WTC11 (cell line): ENCODE results near the gene PDCD5. TPM values are rescaled to one million over a fixed set of nuclear protein-coding genes. Genes with fewer than 3 reads are reported as not detected.

Experiments used
- ATAC-seq: fragments of 200-7000 bp; cut with Tn5 transposase; 2 replicates; pipeline ENCODE4 v1.10.0; 2021; ENCODE audit warnings: mild to moderate bottlenecking, moderate library complexity
- CTCF ChIA-PET: fragments of 300-600 bp; sonication (Branson Sonifier 250); formaldehyde crosslinking; loops from one replicate; lab custom pipeline; 2021; ENCODE audit warnings: antibody characterized with exemption; lab: Charles Lee
- POLR2A ChIA-PET: fragments of 350-600 bp; sonication (Branson Sonifier 250); formaldehyde crosslinking; loops from one replicate; lab custom pipeline; 2021; ENCODE audit warnings: antibody characterized with exemption; lab: Charles Lee
- DNase-seq: peaks from one replicate; pipeline ENCODE4 v3.0.0; 2021; ENCODE audit warnings: low spot score
- H3K27ac Mint-ChIP-seq: 2 replicates; pipeline ENCODE4 v1.8.0; 2021; ENCODE audit warnings: mixed read lengths
- H3K27me3 Mint-ChIP-seq: 2 replicates; pipeline ENCODE4 v1.8.0; 2021; ENCODE audit warnings: low read depth, mild to moderate bottlenecking, moderate library complexity, mixed read lengths
- H3K36me3 Mint-ChIP-seq: 2 replicates; pipeline ENCODE4 v1.8.0; 2021; ENCODE audit warnings: mixed read lengths
- H3K4me1 Mint-ChIP-seq: 2 replicates; pipeline ENCODE4 v1.8.0; 2022; ENCODE audit warnings: mixed read lengths
- H3K4me3 Mint-ChIP-seq: 2 replicates; pipeline ENCODE4 v1.8.0; 2021; ENCODE audit warnings: mild to moderate bottlenecking, moderate library complexity, mixed read lengths
- H3K9me3 Mint-ChIP-seq: 2 replicates; pipeline ENCODE4 v1.8.0; 2021; ENCODE audit warnings: mixed read lengths
- AR ChIP-seq: fragments of 250-450 bp; sonication (Bioruptor Pico); IDR thresholded peaks from 2 replicates; pipeline ENCODE4 v1.9.0; 2021; ENCODE audit warnings: mild to moderate bottlenecking
- EMX1 ChIP-seq: fragments of 250-450 bp; sonication (Bioruptor Pico); IDR thresholded peaks from 2 replicates; pipeline ENCODE4 v1.8.0; 2021; ENCODE audit warnings: mild to moderate bottlenecking
- ETV6 ChIP-seq: sonication (generic); formaldehyde crosslinking; IDR thresholded peaks from 2 replicates; pipeline ENCODE4 v1.8.1; 2022; ENCODE audit warnings: mild to moderate bottlenecking, missing genetic modification reagents
- FOXP1 ChIP-seq: sonication (generic); formaldehyde crosslinking; IDR thresholded peaks from 2 replicates; pipeline ENCODE4 v1.8.0; 2022; ENCODE audit warnings: missing genetic modification reagents, mild to moderate bottlenecking, moderate library complexity, borderline replicate concordance
- GRHL2 ChIP-seq: fragments of 250-450 bp; sonication (Bioruptor Pico); IDR thresholded peaks from 2 replicates; pipeline ENCODE4 v1.8.0; 2022; ENCODE audit warnings: mild to moderate bottlenecking, moderate library complexity; ENCODE audit not compliant: insufficient replicate concordance, severe bottlenecking
- HMGXB4 ChIP-seq: sonication (generic); formaldehyde crosslinking; IDR thresholded peaks from 2 replicates; pipeline ENCODE4 v1.8.1; 2023; ENCODE audit warnings: mild to moderate bottlenecking, moderate library complexity, missing genetic modification reagents
- NFATC4 ChIP-seq: fragments of 250-450 bp; sonication (Bioruptor Pico); IDR thresholded peaks from 2 replicates; pipeline ENCODE4 v1.9.0; 2021; ENCODE audit warnings: mild to moderate bottlenecking
- TEAD4 ChIP-seq: sonication (generic); formaldehyde crosslinking; IDR thresholded peaks from 2 replicates; pipeline ENCODE4 v1.8.0; 2022; ENCODE audit warnings: mild to moderate bottlenecking, missing genetic modification reagents
- ZBTB43 ChIP-seq: sonication (generic); formaldehyde crosslinking; IDR thresholded peaks from 2 replicates; pipeline ENCODE4 v1.8.1; 2023; ENCODE audit warnings: mild to moderate bottlenecking, missing genetic modification reagents
- ZNF219 ChIP-seq: sonication (generic); formaldehyde crosslinking; IDR thresholded peaks from 2 replicates; pipeline ENCODE4 v1.8.0; 2023; ENCODE audit warnings: missing genetic modification reagents, mild to moderate bottlenecking, borderline replicate concordance
- total RNA-seq: library from RNA; stranded (reverse); gene quantifications from 3 replicates; pipeline ENCODE4 v1.2.3, GENCODE V29; 2021
- TF ChIP-seq, protein P1 (sequence below): fragments of 250-450 bp; sonication (Bioruptor Pico); IDR thresholded peaks from 2 replicates; pipeline ENCODE4 v2.1.2; 2022; ENCODE audit warnings: mild to moderate bottlenecking, moderate library complexity
- TF ChIP-seq, protein P2 (sequence below): fragments of 250-450 bp; sonication (Bioruptor Pico); conservative IDR thresholded peaks from 2 replicates; pipeline ENCODE4 v1.9.0; 2021; ENCODE audit warnings: mild to moderate bottlenecking
- TF ChIP-seq, protein P3 (sequence below): fragments of 250-450 bp; sonication (Bioruptor Pico); IDR thresholded peaks from 2 replicates; pipeline ENCODE4 v1.9.0; 2021; ENCODE audit warnings: moderate library complexity, mild to moderate bottlenecking, inconsistent platforms, borderline replicate concordance
- TF ChIP-seq, protein P4 (sequence below): fragments of 250-450 bp; sonication (Bioruptor Pico); IDR thresholded peaks from 2 replicates; pipeline ENCODE4 v1.9.0; 2021; ENCODE audit warnings: mild to moderate bottlenecking, borderline replicate concordance
- TF ChIP-seq, protein P5 (sequence below): fragments of 200-600 bp; IDR thresholded peaks from 2 replicates; pipeline ENCODE4 v1.8.0; 2022; ENCODE audit warnings: antibody characterized with exemption

The PDCD5 gene
- total RNA-seq, 1 experiment from 2014 or later = 89.5 TPM

DNA sequence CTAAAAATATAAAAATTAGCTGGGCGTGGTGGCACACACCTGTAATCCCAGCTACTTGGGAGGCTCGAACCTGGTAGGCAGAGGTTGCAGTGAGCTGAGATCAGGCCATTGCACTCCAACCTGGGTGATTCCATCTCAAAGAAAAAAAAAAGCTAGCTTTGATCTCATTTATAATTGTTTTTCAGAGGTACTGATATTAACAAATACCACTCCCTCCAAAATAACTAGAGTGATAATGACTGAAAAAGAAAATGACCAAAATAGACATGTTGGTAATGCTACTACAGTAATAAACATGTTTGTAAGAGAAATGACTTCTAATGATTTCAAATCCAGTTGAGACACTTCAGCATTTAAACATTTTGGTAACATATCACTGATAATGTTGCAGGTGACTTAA lies 13.0 kb downstream of the PDCD5 start:
- ChIA-PET CTCF (no interaction called here), POLR2A (interaction anchor here (0.8 kb wide), 1 partner anchor 13 kb away, joined by 3 read pairs; the partner anchor contains the start of gene PDCD5)
- no peak for ATAC-seq
- Mint-ChIP-seq H3K4me1 (peaks cover 15% of the 10 kb centered on the region), H3K9me3 (peaks cover 25% of the 10 kb centered on the region), H3K4me3 (no peak overlapping the region), H3K36me3 (peaks cover 77% of the 10 kb centered on the region), H3K27me3 (no peaks in the 10 kb centered on the region), H3K27ac (no peak overlapping the region)
- TF ChIP-seq GRHL2 (no peak), EMX1 (CRISPR knock-in tag) (no peak), ZNF219 (CRISPR knock-in tag) (no peak), TEAD4 (CRISPR knock-in tag) (no peak)
- TF ChIP-seq, protein P1, sequence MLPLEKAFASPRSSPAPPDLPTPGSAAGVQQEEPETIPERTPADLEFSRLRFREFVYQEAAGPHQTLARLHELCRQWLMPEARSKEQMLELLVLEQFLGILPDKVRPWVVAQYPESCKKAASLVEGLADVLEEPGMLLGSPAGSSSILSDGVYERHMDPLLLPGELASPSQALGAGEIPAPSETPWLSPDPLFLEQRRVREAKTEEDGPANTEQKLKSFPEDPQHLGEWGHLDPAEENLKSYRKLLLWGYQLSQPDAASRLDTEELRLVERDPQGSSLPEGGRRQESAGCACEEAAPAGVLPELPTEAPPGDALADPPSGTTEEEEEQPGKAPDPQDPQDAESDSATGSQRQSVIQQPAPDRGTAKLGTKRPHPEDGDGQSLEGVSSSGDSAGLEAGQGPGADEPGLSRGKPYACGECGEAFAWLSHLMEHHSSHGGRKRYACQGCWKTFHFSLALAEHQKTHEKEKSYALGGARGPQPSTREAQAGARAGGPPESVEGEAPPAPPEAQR (CRISPR knock-in tag) = no peak
- TF ChIP-seq, protein P2, sequence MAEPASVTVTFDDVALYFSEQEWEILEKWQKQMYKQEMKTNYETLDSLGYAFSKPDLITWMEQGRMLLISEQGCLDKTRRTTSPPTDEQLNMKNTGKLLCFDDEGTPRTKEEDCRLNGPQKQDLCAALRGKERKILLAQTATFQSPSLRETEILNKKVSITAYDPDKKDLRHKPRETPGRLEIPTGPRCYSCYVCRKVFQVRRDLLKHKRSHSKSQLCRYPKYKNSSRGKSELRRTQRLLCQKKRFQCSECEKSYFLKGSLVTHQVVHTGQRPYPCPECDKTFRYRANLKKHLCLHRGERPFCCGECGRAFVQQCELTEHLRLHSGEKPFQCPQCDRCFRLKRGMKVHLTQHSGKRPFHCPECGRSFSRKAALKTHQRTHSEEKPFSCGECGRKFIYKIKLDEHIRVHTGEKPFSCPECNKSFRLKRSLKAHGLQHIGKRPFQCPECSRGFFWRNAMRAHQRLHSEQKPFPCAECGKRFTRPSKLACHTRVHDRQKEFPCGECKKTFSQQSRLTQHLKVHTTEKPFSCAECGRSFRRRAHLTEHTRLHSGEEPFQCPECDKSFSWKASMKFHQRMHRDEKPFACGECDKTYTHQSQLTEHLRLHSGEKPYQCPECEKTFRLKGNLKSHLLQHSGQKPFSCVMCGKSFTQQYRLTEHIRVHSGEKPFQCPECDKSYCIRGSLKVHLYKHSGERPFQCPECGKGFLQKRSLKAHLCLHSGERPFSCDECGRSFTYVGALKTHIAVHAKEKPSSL (CRISPR knock-in tag) = no peak
- no peak for DNase-seq

DNA sequence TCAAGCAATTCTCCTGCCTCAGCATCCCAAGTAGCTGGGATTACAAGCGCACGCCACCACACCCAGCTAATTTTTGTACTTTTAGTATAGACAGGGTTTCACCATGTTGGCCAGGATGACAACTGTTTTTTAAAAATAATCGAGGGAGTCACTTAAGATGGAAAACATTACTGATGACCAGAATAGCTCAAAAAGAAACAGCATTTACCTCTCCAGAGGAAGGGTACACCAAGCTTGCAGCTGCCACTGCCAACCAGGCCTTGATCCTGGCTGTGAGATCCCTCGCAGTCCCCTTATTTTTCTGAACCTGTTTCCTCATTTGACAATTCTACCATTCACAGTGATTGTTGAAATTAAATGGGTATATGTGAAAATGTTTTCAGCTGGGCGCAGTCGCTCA lies 14.5 kb downstream of the PDCD5 start:
- no peak overlapping the region for H3K4me3 Mint-ChIP-seq
- no peak for DNase-seq
- CTCF ChIA-PET = interaction anchor here (0.6 kb wide), 1 partner anchor 278 kb away, joined by 5 read pairs; no protein-coding TSS in a partner anchor
- H3K27ac Mint-ChIP-seq = no peak overlapping the region
- H3K9me3 Mint-ChIP-seq = peaks cover 25% of the 10 kb centered on the region
- POLR2A ChIA-PET = no interaction called here
- H3K36me3 Mint-ChIP-seq = peaks cover 80% of the 10 kb centered on the region
- no peaks in the 10 kb centered on the region for H3K27me3 Mint-ChIP-seq
- peaks cover 15% of the 10 kb centered on the region for H3K4me1 Mint-ChIP-seq
- no peak for ATAC-seq
- TF ChIP-seq, protein P3, sequence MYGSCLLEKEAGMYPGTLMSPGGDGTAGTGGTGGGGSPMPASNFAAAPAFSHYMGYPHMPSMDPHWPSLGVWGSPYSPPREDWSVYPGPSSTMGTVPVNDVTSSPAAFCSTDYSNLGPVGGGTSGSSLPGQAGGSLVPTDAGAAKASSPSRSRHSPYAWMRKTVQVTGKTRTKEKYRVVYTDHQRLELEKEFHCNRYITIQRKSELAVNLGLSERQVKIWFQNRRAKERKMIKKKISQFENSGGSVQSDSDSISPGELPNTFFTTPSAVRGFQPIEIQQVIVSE (CRISPR knock-in tag) = no peak
- TF ChIP-seq, protein P4, sequence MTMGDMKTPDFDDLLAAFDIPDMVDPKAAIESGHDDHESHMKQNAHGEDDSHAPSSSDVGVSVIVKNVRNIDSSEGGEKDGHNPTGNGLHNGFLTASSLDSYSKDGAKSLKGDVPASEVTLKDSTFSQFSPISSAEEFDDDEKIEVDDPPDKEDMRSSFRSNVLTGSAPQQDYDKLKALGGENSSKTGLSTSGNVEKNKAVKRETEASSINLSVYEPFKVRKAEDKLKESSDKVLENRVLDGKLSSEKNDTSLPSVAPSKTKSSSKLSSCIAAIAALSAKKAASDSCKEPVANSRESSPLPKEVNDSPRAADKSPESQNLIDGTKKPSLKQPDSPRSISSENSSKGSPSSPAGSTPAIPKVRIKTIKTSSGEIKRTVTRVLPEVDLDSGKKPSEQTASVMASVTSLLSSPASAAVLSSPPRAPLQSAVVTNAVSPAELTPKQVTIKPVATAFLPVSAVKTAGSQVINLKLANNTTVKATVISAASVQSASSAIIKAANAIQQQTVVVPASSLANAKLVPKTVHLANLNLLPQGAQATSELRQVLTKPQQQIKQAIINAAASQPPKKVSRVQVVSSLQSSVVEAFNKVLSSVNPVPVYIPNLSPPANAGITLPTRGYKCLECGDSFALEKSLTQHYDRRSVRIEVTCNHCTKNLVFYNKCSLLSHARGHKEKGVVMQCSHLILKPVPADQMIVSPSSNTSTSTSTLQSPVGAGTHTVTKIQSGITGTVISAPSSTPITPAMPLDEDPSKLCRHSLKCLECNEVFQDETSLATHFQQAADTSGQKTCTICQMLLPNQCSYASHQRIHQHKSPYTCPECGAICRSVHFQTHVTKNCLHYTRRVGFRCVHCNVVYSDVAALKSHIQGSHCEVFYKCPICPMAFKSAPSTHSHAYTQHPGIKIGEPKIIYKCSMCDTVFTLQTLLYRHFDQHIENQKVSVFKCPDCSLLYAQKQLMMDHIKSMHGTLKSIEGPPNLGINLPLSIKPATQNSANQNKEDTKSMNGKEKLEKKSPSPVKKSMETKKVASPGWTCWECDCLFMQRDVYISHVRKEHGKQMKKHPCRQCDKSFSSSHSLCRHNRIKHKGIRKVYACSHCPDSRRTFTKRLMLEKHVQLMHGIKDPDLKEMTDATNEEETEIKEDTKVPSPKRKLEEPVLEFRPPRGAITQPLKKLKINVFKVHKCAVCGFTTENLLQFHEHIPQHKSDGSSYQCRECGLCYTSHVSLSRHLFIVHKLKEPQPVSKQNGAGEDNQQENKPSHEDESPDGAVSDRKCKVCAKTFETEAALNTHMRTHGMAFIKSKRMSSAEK (CRISPR knock-in tag) = no peak
- TF ChIP-seq, protein P1 (CRISPR knock-in tag) = no peak
- no peak for TF ChIP-seq ETV6 (CRISPR knock-in tag)
- TF ChIP-seq EMX1 (CRISPR knock-in tag) = no peak
- TF ChIP-seq ZBTB43 (CRISPR knock-in tag) = no peak
- TF ChIP-seq FOXP1 (CRISPR knock-in tag) = no peak
- no peak for TF ChIP-seq HMGXB4 (CRISPR knock-in tag)
- TF ChIP-seq, protein P5, sequence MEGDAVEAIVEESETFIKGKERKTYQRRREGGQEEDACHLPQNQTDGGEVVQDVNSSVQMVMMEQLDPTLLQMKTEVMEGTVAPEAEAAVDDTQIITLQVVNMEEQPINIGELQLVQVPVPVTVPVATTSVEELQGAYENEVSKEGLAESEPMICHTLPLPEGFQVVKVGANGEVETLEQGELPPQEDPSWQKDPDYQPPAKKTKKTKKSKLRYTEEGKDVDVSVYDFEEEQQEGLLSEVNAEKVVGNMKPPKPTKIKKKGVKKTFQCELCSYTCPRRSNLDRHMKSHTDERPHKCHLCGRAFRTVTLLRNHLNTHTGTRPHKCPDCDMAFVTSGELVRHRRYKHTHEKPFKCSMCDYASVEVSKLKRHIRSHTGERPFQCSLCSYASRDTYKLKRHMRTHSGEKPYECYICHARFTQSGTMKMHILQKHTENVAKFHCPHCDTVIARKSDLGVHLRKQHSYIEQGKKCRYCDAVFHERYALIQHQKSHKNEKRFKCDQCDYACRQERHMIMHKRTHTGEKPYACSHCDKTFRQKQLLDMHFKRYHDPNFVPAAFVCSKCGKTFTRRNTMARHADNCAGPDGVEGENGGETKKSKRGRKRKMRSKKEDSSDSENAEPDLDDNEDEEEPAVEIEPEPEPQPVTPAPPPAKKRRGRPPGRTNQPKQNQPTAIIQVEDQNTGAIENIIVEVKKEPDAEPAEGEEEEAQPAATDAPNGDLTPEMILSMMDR = no peak
- TF ChIP-seq AR (CRISPR knock-in tag) = no peak
- no peak for TF ChIP-seq NFATC4 (CRISPR knock-in tag)
